ENCODE data around the gene GNAT2. TPM values are rescaled to one million over a fixed set of nuclear protein-coding genes. Genes with fewer than 3 reads are reported as not detected.
A peak's percentile ranks its signal among the peaks of the same experiment; 100 is the strongest.

The GNAT2 gene
- total and polyA plus RNA-seq, 2 donors (not counting 3 experiments of a cell fraction or from before 2014, with no cell fraction given), result not detected

DNA sequence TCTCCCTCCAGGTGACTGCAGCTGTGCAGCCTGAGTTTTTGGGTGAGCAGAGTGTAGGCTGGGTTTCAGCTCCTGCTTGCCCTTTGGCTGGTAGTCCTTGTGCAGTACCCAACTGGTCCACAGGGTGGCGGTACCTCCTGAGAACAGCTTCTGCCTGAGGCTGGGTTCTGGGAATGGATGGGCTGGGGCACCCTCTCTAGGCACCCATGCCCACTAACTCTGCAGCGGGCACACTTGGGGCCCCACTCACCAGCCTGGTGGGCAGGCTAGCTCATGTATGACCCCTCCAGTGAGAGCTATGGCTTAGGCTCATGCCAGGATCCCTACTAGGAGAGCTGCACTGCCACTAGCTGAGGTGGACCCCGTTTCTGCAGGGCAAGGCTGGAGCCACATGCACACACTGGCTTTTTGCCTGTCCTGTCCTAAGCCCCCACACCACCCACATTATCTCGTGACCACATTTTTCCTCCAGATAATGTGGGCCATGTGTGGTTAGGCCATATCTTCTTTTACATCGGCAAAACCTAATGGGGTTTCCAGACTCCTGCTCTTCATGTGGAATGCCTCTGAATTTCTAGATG is 21.0 kb upstream of the GNAT2 start:
- DNase-seq (ENCODE audit: low read depth, low spot score), result peak; percentile 60
- Histone ChIP-seq H2AFZ (ENCODE audit: low read depth, low read length) (no peak overlapping the region), H3K4me2 (ENCODE audit: insufficient read depth, low read length) (no peak overlapping the region)

DNA sequence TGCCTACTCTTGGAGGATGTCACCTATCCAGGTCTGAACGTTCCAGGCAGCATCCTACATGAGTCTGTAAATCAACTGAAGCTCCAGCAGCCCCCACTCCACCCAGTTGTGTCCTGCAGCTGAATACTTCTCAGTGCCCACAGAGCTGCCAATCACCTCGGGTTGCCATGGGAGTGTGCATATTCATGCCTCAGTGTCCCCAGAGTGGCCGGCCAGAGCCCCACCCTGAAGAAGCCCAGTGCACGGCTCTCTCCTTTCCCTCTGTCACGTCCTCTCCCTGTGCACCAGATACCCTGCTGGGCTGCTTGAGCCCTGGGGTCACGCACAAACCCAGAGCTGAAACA is 20.4 kb upstream of the GNAT2 start:
- H3K4me3 ChIP-seq (replicated peaks in 1 of 3; ENCODE audit: insufficient read depth in 1 of 3, low read depth in 1 of 3, low read length in 3 of 3), result no peak overlapping the region
- FAIRE-seq (no peak), DNase-seq (ENCODE audit: low read depth, low spot score) (no peak)
- H3K36me3 ChIP-seq (ENCODE audit: control insufficient read depth in 2 of 2, extremely low read depth in 1 of 2, insufficient read depth in 2 of 2, low read length in 2 of 2), result no peaks in the 10 kb centered on the region
- TF ChIP-seq JUN (IDR thresholded peaks at IDR 0.05; ENCODE audit: borderline replicate concordance, insufficient read depth, insufficient read length, low read depth), result no peak
- TF ChIP-seq, protein P1, sequence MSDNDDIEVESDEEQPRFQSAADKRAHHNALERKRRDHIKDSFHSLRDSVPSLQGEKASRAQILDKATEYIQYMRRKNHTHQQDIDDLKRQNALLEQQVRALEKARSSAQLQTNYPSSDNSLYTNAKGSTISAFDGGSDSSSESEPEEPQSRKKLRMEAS (IDR thresholded peaks at IDR 0.05; ENCODE audit: insufficient read depth, insufficient read length), result no peak
- TF ChIP-seq MYC (IDR thresholded peaks at IDR 0.05; ENCODE audit: low read depth, low read length), result no peak
- TF ChIP-seq POLR2AphosphoS5 (IDR thresholded peaks at IDR 0.05; ENCODE audit: insufficient read depth, low read depth, low read length), result no peak
- TF ChIP-seq POLR2A (IDR thresholded peaks at IDR 0.05; ENCODE audit: low read depth, low read length), result no peak
- no peak for TF ChIP-seq GATA2 (IDR thresholded peaks at IDR 0.05; ENCODE audit: insufficient read depth, insufficient read length, low read depth, low read length)
- TF ChIP-seq FOS (IDR thresholded peaks at IDR 0.05; ENCODE audit: borderline replicate concordance, insufficient read depth, low read length), result no peak
- TF ChIP-seq, protein P2, sequence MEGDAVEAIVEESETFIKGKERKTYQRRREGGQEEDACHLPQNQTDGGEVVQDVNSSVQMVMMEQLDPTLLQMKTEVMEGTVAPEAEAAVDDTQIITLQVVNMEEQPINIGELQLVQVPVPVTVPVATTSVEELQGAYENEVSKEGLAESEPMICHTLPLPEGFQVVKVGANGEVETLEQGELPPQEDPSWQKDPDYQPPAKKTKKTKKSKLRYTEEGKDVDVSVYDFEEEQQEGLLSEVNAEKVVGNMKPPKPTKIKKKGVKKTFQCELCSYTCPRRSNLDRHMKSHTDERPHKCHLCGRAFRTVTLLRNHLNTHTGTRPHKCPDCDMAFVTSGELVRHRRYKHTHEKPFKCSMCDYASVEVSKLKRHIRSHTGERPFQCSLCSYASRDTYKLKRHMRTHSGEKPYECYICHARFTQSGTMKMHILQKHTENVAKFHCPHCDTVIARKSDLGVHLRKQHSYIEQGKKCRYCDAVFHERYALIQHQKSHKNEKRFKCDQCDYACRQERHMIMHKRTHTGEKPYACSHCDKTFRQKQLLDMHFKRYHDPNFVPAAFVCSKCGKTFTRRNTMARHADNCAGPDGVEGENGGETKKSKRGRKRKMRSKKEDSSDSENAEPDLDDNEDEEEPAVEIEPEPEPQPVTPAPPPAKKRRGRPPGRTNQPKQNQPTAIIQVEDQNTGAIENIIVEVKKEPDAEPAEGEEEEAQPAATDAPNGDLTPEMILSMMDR (IDR thresholded peaks at IDR 0.05; ENCODE audit: extremely low read depth in 1 of 2, insufficient read depth in 1 of 2, low read depth in 1 of 2, low read length in 2 of 2), result no peak
- TF ChIP-seq EZH2 (IDR thresholded peaks at IDR 0.05; ENCODE audit: borderline replicate concordance, low read depth, low read length, severe bottlenecking), result no peak
- H3K27me3 ChIP-seq (ENCODE audit: control insufficient read depth in 2 of 2, insufficient read depth in 2 of 2, low read length in 2 of 2), result no peaks in the 10 kb centered on the region
- no peaks in the 10 kb centered on the region for H4K20me1 ChIP-seq (replicated peaks; ENCODE audit: control insufficient read depth, extremely low read depth, insufficient read depth, low read length)
- dilution Hi-C loops (cut with MboI; ENCODE audit: extremely low pct_ligation_motif_present, low sequenced_read_pairs), result no loop called here
- H3K4me2 ChIP-seq (ENCODE audit: insufficient read depth, low read length), result no peak overlapping the region
- no peaks in the 10 kb centered on the region for H3K79me2 ChIP-seq (ENCODE audit: control insufficient read depth, insufficient read depth, low read length)
- no peaks in the 10 kb centered on the region for H3K9me3 ChIP-seq (replicated peaks; ENCODE audit: control insufficient read depth, insufficient read depth, low read length)
- no peak overlapping the region for H3K9ac ChIP-seq (replicated peaks; ENCODE audit: extremely low read depth, insufficient read depth, low read length)
- H2AFZ ChIP-seq (ENCODE audit: low read depth, low read length), result no peak overlapping the region
- intact Hi-C loops (cut with micrococcal nuclease), result loop anchor here (1.0 to 5.0 kb wide), 2 partner anchors 94 to 143 kb away; no protein-coding TSS in a partner anchor
- H3K27ac ChIP-seq (ENCODE audit: insufficient read depth, low read depth, low read length), result no peak overlapping the region
- no TSS peak for BruUV-seq (replicated peaks)
- no peaks in the 10 kb centered on the region for H3K9me1 ChIP-seq (replicated peaks; ENCODE audit: control insufficient read depth, extremely low read depth, insufficient read depth, low read length)
- ChIA-PET CTCF (interaction anchor here (0.5 to 15.2 kb wide), 70 partner anchors 10 to 466 kb away, joined by 3 to 565 read pairs (median 6); partner anchors contain the start of genes AHCYL1, AMPD2, EPS8L3 and GNAI3), POLR2A (interaction anchor here (1.0 to 1.4 kb wide), 5 partner anchors 92 to 345 kb away, joined by 4 to 7 read pairs (median 5); partner anchors contain the start of genes AHCYL1 and GNAI3)
- H3K4me1 ChIP-seq (ENCODE audit: control insufficient read depth, extremely low read depth, insufficient read depth, low read length), result no peaks in the 10 kb centered on the region

More for the DNA sequence above, 21.0 kb upstream of the GNAT2 start:
- Histone ChIP-seq H3K4me3 (replicated peaks in 1 of 3; ENCODE audit: insufficient read depth in 1 of 3, low read depth in 1 of 3, low read length in 3 of 3) (no peak overlapping the region), H3K9ac (replicated peaks; ENCODE audit: extremely low read depth, insufficient read depth, low read length) (no peak overlapping the region), H3K9me3 (replicated peaks; ENCODE audit: control insufficient read depth, insufficient read depth, low read length) (no peaks in the 10 kb centered on the region), H3K79me2 (ENCODE audit: control insufficient read depth, insufficient read depth, low read length) (no peaks in the 10 kb centered on the region), H4K20me1 (replicated peaks; ENCODE audit: control insufficient read depth, extremely low read depth, insufficient read depth, low read length) (no peaks in the 10 kb centered on the region), H3K27me3 (ENCODE audit: control insufficient read depth in 2 of 2, insufficient read depth in 2 of 2, low read length in 2 of 2) (no peaks in the 10 kb centered on the region), H3K9me1 (replicated peaks; ENCODE audit: control insufficient read depth, extremely low read depth, insufficient read depth, low read length) (no peaks in the 10 kb centered on the region), H3K27ac (ENCODE audit: insufficient read depth, low read depth, low read length) (no peak overlapping the region), H3K4me1 (ENCODE audit: control insufficient read depth, extremely low read depth, insufficient read depth, low read length) (no peaks in the 10 kb centered on the region), H3K36me3 (ENCODE audit: control insufficient read depth in 2 of 2, extremely low read depth in 1 of 2, insufficient read depth in 2 of 2, low read length in 2 of 2) (no peaks in the 10 kb centered on the region)
- BruUV-seq (replicated peaks), result no TSS peak
- dilution Hi-C loops (cut with MboI; ENCODE audit: extremely low pct_ligation_motif_present, low sequenced_read_pairs), result no loop called here
- FAIRE-seq, result peak; percentile 96
- POLR2A ChIA-PET, result interaction anchor here (1.0 to 1.4 kb wide), 5 partner anchors 92 to 345 kb away, joined by 4 to 7 read pairs (median 5); partner anchors contain the start of genes AHCYL1 and GNAI3
- no peak for TF ChIP-seq JUN (IDR thresholded peaks at IDR 0.05; ENCODE audit: borderline replicate concordance, insufficient read depth, insufficient read length, low read depth)
- TF ChIP-seq, protein P2 (IDR thresholded peaks at IDR 0.05; ENCODE audit: extremely low read depth in 1 of 2, insufficient read depth in 1 of 2, low read depth in 1 of 2, low read length in 2 of 2), result peak; percentile 81 to 95
- CTCF ChIA-PET, result interaction anchor here (0.5 to 15.2 kb wide), 73 partner anchors 10 to 465 kb away, joined by 3 to 565 read pairs (median 6); partner anchors contain the start of genes AHCYL1, AMPD2, EPS8L3 and GNAI3
- intact Hi-C loops (cut with micrococcal nuclease), result loop anchor here (1.0 to 5.0 kb wide), 2 partner anchors 94 to 143 kb away; no protein-coding TSS in a partner anchor

Measured in endothelial cell of umbilical vein (primary cell).